Measurements from ENCODE around the gene OTUD3. TPM values are rescaled to one million over a fixed set of nuclear protein-coding genes. Genes with fewer than 3 reads are reported as not detected.

Gene OTUD3
- total and polyA plus RNA-seq, 2 of the 13 experiments (the other 11 are each of a cell fraction or from before 2014, with no cell fraction given): 5.2 to 7.5 TPM

GRCh38 chr1:19882111-19883071 lies at the start of gene OTUD3 (continued):
- TF ChIP-seq ZC3H4 (CRISPR knock-in tag; IDR thresholded peaks at IDR 0.05; ENCODE audit: borderline replicate concordance): no peak
- peak; percentile 94 for TF ChIP-seq HOXA3 (CRISPR knock-in tag; IDR thresholded peaks at IDR 0.05)
- peak; percentile 95 for TF ChIP-seq PHF8 (CRISPR knock-in tag; IDR thresholded peaks at IDR 0.05)
- TF ChIP-seq PATZ1 (CRISPR knock-in tag; IDR thresholded peaks at IDR 0.05): peak; percentile 55
- TF ChIP-seq, protein P1, sequence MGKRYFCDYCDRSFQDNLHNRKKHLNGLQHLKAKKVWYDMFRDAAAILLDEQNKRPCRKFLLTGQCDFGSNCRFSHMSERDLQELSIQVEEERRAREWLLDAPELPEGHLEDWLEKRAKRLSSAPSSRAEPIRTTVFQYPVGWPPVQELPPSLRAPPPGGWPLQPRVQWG (CRISPR knock-in tag; IDR thresholded peaks at IDR 0.05; ENCODE audit: borderline replicate concordance, low read depth): no peak
- TF ChIP-seq DPF2 (CRISPR knock-in tag; IDR thresholded peaks at IDR 0.05; ENCODE audit: borderline replicate concordance, low read depth): no peak
- TF ChIP-seq NFYB (CRISPR knock-in tag; IDR thresholded peaks at IDR 0.05): peak; percentile 38; the same call in 1 of the 2 replicates
- peak; percentile 88; the same call in 1 of the 2 replicates for TF ChIP-seq ZNF33B (CRISPR knock-in tag; IDR thresholded peaks at IDR 0.05)
- no peak for TF ChIP-seq ARHGAP35 (CRISPR knock-in tag; IDR thresholded peaks at IDR 0.05; ENCODE audit: borderline replicate concordance)
- TF ChIP-seq IKZF1 (IDR thresholded peaks at IDR 0.05): no peak
- TF ChIP-seq SRY (CRISPR knock-in tag; IDR thresholded peaks at IDR 0.05): peak; percentile 88
- TF ChIP-seq KLF13 (CRISPR knock-in tag; IDR thresholded peaks at IDR 0.05): no peak
- TF ChIP-seq ZNF790 (CRISPR knock-in tag; IDR thresholded peaks at IDR 0.05; ENCODE audit: borderline replicate concordance): peak; percentile 53; the same call in 1 of the 2 replicates
- TF ChIP-seq ZNF282 (IDR thresholded peaks at IDR 0.05; ENCODE audit: partially characterized antibody): no peak
- TF ChIP-seq, protein P2, sequence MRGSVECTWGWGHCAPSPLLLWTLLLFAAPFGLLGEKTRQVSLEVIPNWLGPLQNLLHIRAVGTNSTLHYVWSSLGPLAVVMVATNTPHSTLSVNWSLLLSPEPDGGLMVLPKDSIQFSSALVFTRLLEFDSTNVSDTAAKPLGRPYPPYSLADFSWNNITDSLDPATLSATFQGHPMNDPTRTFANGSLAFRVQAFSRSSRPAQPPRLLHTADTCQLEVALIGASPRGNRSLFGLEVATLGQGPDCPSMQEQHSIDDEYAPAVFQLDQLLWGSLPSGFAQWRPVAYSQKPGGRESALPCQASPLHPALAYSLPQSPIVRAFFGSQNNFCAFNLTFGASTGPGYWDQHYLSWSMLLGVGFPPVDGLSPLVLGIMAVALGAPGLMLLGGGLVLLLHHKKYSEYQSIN (CRISPR knock-in tag; IDR thresholded peaks at IDR 0.05; ENCODE audit: borderline replicate concordance): no peak
- no peak for TF ChIP-seq CBX5 (CRISPR knock-in tag; IDR thresholded peaks at IDR 0.05; ENCODE audit: borderline replicate concordance)
- TF ChIP-seq NFE2 (CRISPR knock-in tag; IDR thresholded peaks at IDR 0.05): no peak
- TF ChIP-seq ZFP36L2 (CRISPR knock-in tag; IDR thresholded peaks at IDR 0.05): no peak
- no peak for TF ChIP-seq ZNF562 (CRISPR knock-in tag; IDR thresholded peaks at IDR 0.05; ENCODE audit: borderline replicate concordance)
- TF ChIP-seq ZNF615 (CRISPR knock-in tag; IDR thresholded peaks at IDR 0.05; ENCODE audit: borderline replicate concordance): no peak
- TF ChIP-seq E2F2 (CRISPR knock-in tag; IDR thresholded peaks at IDR 0.05; ENCODE audit: borderline replicate concordance): no peak
- TF ChIP-seq EZH2 (conservative IDR thresholded peaks at IDR 0.05; ENCODE audit: low read depth, low read length): no peak
